ENCODE data around the gene FRMPD4.

Gene FRMPD4

DNA sequence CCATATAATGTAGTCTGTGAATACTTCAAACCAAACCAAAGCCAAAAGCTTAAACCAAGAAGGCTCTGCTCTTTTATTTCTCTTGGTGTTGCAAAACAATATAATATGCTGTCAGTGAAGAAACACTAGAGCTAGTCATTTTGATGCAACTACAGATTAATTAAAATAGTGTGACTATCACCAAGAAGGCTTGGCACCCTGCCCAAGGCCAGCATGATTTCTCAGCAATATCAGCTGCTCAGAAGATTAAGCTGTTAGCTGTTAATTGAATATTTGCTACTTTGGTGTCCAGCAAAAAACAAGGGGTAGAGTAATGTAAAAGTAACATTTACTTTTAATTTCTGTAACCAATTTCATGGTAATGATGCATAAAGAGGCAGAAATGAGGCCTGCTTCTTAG is 548.1 kb downstream of the FRMPD4 start:
- no peak for DNase-seq

DNA sequence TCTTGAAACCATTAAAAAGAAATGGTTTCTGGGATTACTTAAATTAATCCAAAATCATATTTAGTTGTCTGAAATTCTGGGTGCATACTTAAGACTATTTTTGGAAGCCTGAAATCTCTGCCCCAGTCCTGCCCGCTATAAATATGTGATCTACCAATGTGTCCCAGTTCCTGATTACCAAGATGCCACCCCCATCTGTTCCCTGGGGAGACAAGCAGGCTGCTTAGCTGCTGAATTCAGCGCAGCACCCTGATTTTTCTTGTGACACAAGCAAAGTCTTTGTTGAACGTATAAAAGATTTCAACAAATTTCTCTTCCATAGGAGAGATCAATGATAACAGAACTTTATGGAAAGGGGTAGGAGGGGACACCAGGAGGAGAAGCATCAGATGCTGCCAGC is 552.4 kb downstream of the FRMPD4 start:
- no peak for DNase-seq

DNA sequence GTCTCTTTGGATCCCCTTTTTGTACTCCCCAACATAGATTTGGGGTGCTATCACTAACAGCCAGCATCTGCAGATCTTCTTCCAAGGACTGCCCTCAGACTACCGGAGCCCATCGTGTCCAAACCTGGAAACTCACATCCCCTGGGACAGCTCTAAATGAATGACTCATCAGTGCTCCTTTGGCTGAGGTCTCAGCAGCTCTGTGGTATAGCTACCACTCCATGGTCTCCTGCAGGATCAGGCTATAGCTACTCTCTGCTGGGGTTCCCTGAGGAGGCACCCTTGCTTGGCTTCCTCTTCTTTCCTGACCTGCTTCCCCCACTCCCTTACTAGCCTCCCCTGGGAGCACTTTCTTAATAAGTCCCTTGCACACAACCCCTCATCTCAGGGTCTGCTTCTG is 555.5 kb downstream of the FRMPD4 start:
- DNase-seq, result no peak

DNA sequence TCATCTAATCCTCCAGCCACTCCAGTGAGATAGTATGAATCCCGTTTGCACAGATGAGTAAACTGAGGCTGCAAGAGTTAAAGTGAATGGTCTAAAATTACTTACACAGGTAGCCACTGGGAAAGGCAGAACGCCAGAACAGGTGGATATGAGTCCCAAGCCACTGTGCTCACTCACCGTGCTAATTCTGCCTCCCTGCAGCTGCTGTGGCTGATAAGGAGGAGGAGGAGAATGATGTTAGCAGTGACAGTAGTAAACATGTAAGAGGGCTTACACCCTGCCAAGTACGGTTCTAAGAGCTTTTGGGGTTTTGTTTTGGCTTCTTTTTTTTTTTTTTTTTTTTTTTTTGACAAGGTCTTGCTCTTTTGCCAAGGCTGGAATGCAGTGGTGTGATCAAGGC is 562.5 kb downstream of the FRMPD4 start:
- no peak for DNase-seq

DNA sequence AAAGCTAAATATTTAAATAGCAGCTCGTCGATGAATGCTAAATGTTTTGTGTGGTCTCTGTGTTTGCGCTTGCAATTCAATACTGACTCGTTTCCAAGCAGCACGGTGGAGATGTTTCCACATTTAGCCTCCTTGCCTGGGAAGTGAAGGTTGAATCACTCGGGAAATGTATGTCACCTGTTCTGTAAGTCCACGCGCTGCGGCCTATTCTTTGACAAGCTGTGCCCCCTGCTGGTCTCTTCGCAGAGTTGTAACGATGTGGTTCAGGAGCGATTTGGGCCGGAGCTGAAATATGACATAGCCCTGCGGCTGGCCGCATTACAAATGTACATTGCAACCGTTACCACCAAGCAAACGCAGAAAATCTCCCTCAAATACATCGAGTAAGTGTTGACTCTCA is 563.4 kb downstream of the FRMPD4 start:
- peak; percentile 22 to 39 for DNase-seq

DNA sequence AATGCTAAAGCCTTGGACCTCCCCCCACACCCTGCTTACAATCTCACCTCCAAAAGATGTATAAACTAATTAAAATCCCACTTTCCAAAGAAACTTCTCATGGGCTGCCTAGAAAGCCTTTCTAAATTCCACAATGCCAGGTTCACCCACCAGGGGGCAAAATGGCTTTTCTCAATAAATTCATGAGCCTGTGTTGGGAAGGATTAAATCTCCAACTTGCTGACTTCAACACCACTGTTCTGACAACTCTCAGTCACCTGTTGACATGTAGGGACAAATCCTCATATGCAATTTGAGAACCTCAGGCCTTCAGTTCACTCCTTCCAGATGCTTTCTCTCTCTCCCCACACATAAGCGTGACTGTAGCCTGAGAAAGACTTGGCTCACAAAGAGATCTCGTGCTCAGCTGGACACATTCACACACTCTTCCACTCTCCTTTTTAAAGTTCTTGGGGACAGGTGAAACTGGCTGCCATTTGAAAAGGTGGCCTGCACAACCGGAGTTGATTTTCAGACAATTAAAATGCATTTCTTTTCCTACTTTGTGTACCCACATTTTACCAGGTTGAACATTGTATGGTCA is 564.3 kb downstream of the FRMPD4 start:
- DNase-seq, result peak in 1 of 2 donors; percentile 32

DNA sequence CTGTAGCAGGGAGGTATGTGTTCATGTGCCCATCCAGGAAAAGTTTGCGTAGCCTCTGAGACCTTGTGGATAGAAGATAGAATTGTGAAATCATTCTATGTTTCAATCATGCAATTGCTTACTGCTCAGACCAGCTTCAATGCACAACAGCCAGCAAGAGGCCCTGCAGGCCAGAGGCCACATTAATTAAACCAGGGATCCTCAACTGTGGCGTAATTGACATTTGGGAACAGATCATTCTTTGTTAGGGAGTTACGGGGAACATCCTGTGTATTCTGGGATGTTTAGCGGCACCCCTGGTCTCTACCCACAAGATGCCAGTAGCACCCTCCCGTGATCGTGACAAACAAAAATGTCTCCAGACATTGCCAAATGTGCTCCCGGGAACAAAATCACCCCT is 566.4 kb downstream of the FRMPD4 start:
- no peak for DNase-seq

DNA sequence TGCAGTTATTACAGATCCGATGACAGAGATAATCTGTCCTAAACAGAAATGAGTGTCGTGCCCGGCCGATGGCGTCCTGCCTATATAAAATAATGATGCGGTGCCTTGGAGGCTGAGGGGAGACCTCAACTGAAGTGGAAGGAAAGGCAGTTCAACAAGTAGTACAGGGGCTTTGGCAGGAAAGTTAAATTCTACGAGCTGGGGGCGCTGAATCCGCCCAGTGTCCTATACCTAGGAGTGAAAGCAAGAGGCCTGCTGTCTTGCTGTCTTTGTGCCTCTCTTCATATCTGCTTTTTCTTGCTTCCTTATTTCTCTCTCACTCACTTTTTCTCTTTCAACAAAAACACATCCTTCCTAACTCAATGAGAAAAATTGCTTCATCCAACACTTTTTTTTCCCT is 570.8 kb downstream of the FRMPD4 start:
- no peak for DNase-seq

DNA sequence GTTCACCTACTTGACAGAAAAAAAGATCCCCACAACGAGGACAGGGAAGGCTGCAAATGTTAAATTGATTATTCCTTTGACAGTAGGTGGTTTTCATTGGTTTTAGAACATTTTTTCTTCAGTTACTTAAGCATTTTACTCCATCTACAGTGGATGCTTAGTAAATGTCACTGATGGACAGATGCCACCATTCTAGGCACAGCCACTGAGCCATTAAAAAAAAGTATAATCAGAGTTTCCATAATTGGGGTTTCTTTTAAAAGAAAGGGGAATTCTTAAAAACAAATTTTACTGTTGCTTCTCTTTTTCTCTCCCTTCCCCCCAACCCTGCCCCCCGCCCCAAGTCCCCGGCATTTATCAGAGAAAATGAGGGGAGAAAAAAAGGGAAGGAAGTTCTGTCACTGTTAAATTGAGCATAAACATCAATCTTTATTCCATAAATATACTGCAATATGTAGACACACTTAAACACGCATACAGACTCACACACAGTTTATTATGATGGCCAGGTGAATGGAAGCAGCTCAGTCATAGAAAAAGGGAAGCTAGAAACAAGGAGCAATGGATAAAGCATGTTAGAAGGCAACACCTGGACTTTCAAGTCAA is 573.3 kb downstream of the FRMPD4 start:
- DNase-seq, result no peak

DNA sequence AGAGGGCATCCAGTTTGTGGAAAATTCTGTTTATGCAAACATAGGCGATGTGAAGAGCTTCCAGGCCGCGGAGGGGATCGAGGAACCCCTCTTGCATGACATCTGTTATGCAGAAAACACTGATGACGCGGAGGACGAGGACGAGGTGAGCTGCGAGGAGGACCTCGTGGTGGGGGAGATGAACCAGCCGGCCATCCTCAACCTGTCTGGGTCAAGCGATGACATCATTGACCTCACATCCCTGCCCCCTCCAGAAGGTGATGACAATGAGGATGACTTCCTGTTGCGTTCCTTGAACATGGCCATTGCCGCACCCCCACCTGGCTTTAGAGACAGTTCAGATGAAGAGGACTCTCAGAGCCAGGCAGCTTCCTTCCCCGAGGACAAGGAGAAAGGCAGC is 578.3 kb downstream of the FRMPD4 start:
- no peak for DNase-seq

DNA sequence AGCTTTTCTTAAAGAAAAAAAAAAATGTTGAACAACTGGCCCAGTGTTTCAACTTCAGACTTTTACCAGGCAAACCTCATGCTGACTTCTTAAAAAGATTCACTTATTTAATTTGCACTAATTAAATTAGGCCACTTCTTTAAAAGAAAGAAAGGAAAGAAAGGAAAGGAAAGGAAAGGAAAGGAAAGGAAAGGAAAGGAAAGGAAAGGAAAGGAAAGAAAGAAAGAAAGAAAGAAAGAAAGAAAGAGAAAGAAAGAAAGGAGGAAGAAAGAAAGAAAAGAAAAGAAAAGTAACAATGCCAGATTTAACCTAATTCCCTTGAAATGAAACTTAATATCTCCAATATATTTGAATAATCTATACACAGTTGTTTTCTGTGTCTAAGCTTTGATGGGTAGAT is 581.6 kb downstream of the FRMPD4 start:
- no peak for DNase-seq

DNA sequence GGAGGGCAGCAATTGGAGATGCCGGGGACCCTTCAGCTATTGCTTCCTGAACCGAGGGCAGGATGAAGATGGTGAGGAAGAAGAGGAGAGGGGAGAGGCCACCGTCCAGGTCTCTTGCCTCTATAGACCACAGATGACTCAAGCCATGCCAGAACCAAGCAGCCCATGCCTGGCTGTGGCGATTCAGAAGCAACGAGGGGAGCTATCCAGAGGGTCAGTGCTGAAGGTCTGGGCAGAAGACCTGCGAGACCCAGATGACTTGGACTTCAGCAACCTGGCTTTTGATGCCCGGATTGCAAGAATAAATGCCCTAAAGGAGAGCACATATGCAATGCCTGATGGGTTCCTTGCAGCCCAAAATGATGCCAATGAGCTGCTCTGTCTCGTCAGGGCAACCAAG is 582.8 kb downstream of the FRMPD4 start:
- no peak for DNase-seq

DNA sequence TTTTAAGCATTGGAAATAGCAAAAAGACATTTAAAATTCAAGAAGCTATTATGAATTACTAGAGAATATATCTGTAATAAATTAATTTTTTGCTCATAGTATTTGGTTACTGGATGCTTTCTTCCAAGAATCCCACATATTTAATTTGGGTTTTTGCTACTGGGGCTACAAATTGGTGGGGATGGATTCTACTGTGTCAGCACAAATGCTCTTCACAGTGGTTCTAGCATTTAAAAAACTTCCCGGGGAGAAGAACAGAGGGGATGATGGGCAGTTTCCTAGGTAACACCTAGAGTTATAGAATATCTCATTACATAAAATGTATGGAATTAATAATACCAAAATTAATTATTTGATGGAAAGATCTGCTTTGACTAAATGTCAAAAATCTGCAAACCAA is 584.0 kb downstream of the FRMPD4 start:
- DNase-seq, result no peak

DNA sequence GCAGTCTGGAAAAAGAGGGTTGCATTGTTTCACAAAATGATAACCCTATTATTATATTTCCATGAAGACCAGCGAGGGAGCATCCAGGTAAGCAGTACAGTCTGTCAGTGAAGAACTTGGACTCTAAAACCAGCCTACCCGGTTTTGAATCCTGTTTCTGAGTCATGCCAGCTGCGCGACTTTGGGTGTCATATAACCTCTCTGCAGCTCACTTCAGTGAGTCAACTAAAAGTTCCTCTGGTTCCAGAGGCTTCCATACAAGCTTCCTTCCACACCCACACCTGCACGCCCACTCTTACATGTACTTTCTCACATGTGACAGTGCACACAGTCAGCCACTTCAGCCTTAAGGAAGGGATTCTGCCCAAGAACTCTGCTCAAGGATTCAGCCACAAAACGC is 603.1 kb downstream of the FRMPD4 start:
- DNase-seq, result no peak

DNA sequence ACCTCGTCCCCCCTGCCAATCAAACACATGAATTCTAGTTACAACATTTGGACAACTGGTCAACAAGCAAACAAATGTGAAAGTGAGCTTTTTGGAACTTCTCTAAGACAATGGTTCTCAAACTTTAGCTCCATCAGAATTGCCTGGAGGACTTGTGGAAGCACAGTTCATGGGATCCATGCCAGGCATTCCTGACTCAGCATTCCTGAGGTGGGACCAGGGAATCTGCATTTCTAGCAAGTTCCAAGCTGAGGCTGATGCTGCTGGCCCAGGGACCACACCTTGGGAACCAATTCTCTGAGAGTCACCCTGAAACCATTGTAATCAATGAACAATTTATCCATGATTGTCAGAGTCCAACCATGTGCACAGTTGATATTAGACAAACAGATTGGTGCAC is 609.2 kb downstream of the FRMPD4 start:
- DNase-seq, result no peak

DNA sequence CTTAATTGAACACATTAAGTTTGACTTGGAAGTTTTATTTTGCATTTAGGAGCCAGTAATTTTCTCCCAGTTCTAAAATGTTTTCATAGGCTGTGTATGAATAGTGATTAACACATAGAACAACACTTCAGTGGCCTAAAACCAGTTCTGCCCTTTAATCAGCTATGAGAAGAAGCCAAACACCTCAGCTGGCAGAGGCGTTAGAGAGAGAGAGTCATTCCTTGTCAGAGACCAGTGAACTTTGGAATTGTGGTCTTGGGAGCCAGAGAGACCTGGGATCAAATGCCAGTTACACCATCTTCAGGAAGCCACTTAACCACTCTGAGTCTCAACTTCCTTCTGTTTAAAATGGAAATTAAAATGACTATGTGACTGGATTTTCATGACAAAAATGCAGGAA is 613.6 kb downstream of the FRMPD4 start:
- no peak for DNase-seq

DNA sequence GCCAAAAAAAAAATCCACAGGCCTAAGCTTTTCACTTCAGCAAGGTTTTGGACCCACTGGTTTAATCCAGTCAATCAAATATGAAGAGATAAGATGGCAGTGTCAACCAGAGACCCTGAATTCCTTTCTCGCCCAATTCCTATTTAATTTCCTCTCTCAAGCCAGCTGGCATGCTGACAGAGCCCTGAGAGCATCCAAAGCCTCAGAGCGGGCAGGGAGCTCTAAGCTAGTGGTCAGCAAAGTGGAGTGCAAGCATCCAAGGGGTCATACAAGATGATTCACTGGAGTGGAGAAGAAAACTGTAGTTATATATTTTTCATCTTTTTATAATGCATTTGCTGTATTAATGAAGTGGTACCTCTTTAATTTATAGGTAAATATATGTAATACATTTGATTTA is 615.1 kb downstream of the FRMPD4 start:
- DNase-seq, result no peak

DNA sequence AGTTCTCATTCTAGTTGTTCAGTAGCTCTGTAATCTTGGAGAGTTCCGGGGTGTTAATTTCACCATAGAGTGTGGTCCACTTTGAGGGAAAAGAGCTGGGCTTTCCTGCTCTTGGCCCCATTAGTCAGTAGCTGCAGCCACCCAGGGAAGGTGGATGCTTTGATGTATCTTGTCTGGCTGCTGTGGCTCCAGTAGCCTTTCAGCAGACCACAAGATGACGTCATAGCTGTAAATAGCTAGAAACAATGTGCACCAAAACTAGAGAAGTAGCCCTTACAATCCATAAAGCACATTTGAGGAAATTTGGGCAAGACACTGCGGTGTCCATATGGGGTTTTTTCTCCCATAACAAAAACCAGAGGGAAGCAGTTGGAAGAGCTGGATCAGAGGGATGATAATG is 620.0 kb downstream of the FRMPD4 start:
- no peak for DNase-seq

DNA sequence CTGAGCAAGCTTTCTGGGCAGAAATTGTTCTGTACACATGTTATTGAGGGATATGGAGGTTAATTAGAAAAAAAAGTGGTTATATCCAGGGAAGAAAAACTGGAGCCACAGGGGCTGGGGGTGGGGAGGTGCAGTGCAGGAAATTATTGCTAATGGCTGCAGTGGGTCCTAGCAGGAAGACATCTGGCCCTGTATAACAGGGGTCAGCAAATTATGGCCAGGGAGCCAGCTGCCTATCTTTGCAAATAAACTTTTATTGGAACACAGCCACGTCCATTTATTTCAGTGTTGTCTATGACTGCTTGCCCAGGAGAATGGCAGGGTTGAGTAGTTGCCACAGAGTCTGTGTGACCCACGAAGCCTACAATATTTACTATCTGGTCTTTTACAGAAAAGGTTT is 629.6 kb downstream of the FRMPD4 start:
- DNase-seq, result no peak

DNA sequence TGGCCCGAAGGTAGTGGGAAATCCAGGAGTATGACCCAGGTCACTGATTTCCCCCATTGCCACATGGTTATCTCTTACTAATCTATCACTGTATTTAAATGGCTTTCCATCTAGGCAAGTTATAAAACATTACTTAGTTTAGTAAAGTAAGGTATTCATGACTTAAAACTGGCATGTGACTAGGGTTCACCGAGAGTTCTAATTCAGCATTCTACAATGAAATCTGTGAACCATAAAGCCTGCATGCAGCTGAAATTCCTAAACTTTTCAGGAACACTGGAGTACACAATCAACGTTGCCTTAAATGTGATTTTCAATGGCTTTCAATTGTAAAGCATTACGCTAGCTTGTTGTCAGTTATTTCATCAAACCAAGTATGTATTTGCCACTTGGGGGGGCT is 630.2 kb downstream of the FRMPD4 start:
- no peak for DNase-seq

DNA sequence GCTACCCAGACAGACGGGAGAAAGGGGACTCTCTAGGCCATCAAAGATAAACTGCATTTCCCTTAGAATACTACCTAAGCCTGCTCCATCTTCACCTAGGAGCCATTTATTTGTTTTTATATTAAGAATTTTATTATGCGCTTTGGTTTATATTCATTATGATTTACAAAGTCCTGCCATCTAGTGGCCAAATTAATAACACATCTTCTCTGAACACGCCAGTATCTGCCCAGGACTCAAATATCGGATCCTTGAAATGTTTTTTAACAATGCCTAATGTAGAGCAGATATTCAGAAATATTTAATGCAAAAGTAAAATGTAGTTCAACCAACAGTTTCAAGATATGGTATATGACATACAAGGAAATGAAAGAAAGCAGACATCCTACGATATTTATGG is 632.2 kb downstream of the FRMPD4 start:
- peak in 1 of 2 donors; percentile 53 for DNase-seq

DNA sequence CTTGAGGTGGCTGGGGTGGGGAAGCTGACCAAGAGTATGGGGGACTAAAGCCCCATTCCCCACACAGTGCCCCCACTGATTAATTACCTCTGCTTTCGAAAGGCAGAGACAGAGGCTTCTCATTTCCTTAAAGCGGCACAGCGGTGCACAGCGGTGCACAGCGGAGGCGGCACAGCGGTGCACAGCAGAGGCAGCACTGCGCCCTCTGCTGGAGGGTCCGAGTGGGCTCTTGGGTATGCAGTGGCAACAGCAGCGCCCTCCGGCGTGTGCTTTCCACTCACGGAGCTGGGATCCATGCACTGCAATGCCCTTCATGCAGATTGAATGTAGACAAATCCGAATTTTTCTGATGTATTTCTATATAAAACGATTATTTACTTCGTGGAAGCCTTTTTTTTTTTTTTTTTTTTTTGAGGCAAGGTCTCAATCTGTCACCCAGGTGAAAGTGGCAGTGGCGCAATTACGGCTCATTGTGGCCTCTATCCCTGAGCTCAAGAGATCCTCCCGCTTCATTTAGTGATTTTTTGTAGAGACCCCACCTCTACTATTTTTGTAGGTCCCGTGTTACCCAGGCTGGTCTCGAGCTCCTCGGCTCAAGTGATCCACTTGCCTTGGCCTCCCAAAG is 633.3 kb downstream of the FRMPD4 start:
- DNase-seq, result peak; percentile 50 to 71

Data from inflammatory macrophage treated with lipopolysaccharide for 1 hour (primary cell).